ENCODE measurements around the gene SP1. TPM values are rescaled to one million over a fixed set of nuclear protein-coding genes. Genes with fewer than 3 reads are reported as not detected.

The SP1 gene
- total RNA-seq, 2 donors from 2014 or later, result 50.9 to 65.6 TPM

- no peak overlapping the region for H3K4me3 ChIP-seq
- H3K27me3 ChIP-seq (replicated peaks; ENCODE audit: insufficient read depth), result no peaks in the 10 kb centered on the region
- DNase-seq (ENCODE audit: low spot score), result no peak
- H3K4me1 ChIP-seq (ENCODE audit: control insufficient read depth in 1 of 2, low read depth in 2 of 2), result peaks cover 4 to 12% of the 10 kb centered on the region in 2 donors
- no peaks in the 10 kb centered on the region for H3K9me3 ChIP-seq
- no peaks in the 10 kb centered on the region for H3K36me3 ChIP-seq
- no peak for TF ChIP-seq CTCF (IDR thresholded peaks at IDR 0.05)
- no peak overlapping the region for H3K27ac ChIP-seq
- no peak for ATAC-seq (ENCODE audit: insufficient number of reproducible peaks, low FRiP score, low read depth)
Observed at GRCh38 chr12:53343449-53343848, 36.5 kb upstream of the SP1 start.

DNA sequence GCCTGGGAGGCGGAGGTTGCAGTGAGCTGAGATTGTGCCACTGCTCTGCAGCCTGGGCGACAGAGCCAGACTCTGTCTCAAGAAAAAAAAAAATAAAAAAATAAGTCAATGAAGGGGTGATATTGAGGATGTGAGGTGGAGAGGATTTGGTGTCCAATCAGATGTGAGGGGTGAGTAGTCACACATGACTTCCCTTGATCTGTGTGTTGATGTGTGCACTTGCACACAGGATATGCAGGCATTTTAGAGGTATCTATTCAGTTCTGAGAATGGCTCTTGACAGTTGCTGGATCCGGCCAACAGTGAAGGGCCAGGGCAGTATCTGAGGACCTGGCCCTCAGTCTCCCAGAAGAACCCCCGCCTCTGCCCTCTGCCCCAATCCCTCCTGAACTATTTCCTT lies 36.0 kb upstream of the SP1 start:
- Histone ChIP-seq H3K27me3 (replicated peaks; ENCODE audit: insufficient read depth) (no peaks in the 10 kb centered on the region), H3K4me3 (peak overlapping the region; percentile 97), H3K4me1 (ENCODE audit: control insufficient read depth in 1 of 2, low read depth in 2 of 2) (peaks cover 4 to 12% of the 10 kb centered on the region in 2 donors), H3K9me3 (no peaks in the 10 kb centered on the region), H3K27ac (no peak overlapping the region), H3K36me3 (no peaks in the 10 kb centered on the region)
- ATAC-seq (ENCODE audit: insufficient number of reproducible peaks, low FRiP score, low read depth) (no peak), DNase-seq (ENCODE audit: low spot score) (no peak)
- no peak for TF ChIP-seq CTCF (IDR thresholded peaks at IDR 0.05)

GRCh38 chr12:53344487-53344823 lies 35.5 kb upstream of the SP1 start:
- no peak for TF ChIP-seq CTCF (IDR thresholded peaks at IDR 0.05)
- peak overlapping the region; percentile 97 for H3K4me3 ChIP-seq
- H3K4me1 ChIP-seq (ENCODE audit: control insufficient read depth in 1 of 2, low read depth in 2 of 2), result peaks cover 4 to 12% of the 10 kb centered on the region in 2 donors
- ATAC-seq (ENCODE audit: insufficient number of reproducible peaks, low FRiP score, low read depth) (no peak), DNase-seq (ENCODE audit: low spot score) (no peak)
- no peaks in the 10 kb centered on the region for H3K9me3 ChIP-seq
- H3K27me3 ChIP-seq (replicated peaks; ENCODE audit: insufficient read depth), result no peaks in the 10 kb centered on the region
- H3K27ac ChIP-seq, result peak overlapping the region in 1 of 2 donors; percentile 74
- H3K36me3 ChIP-seq, result no peaks in the 10 kb centered on the region

GRCh38 chr12:53344824-53345485 lies 35.0 kb upstream of the SP1 start:
- peak; percentile 81 for ATAC-seq (ENCODE audit: insufficient number of reproducible peaks, low FRiP score, low read depth)
- Histone ChIP-seq H3K9me3 (no peaks in the 10 kb centered on the region), H3K4me3 (peak overlapping the region; percentile 97), H3K4me1 (ENCODE audit: control insufficient read depth in 1 of 2, low read depth in 2 of 2) (peaks cover 4 to 12% of the 10 kb centered on the region in 2 donors), H3K36me3 (no peaks in the 10 kb centered on the region), H3K27ac (peak overlapping the region; percentile 74 to 79), H3K27me3 (replicated peaks; ENCODE audit: insufficient read depth) (no peaks in the 10 kb centered on the region)
- TF ChIP-seq CTCF (IDR thresholded peaks at IDR 0.05), result peak; percentile 65
- DNase-seq (ENCODE audit: low spot score), result no peak

GRCh38 chr12:53345486-53346188 lies 34.3 kb upstream of the SP1 start:
- Histone ChIP-seq H3K27me3 (replicated peaks; ENCODE audit: insufficient read depth) (no peaks in the 10 kb centered on the region), H3K4me3 (peak overlapping the region; percentile 97), H3K36me3 (no peaks in the 10 kb centered on the region), H3K4me1 (ENCODE audit: control insufficient read depth in 1 of 2, low read depth in 2 of 2) (peaks cover 4 to 12% of the 10 kb centered on the region in 2 donors), H3K27ac (peak overlapping the region; percentile 74 to 79), H3K9me3 (no peaks in the 10 kb centered on the region)
- ATAC-seq (ENCODE audit: insufficient number of reproducible peaks, low FRiP score, low read depth), result no peak
- no peak for TF ChIP-seq CTCF (IDR thresholded peaks at IDR 0.05)
- DNase-seq (ENCODE audit: low spot score), result no peak

Data from thoracic aorta (tissue), 2 donors.